HepG2 (cell line): Measurements from ENCODE around the gene CAPN9. TPM values are rescaled to one million over a fixed set of nuclear protein-coding genes. Genes with fewer than 3 reads are reported as not detected.
A peak's percentile ranks its signal among the peaks of the same experiment; 100 is the strongest.

Experiments used
- ARNT ChIP-seq: fragments of 450-650 bp; IDR thresholded peaks from 2 replicates; pipeline ENCODE4 v1.6.1; 2017
- CREB1 ChIP-seq, 2 experiments: fragments of 450-650 bp in 1 of 2; IDR thresholded peaks; 2 replicates each; pipeline ENCODE4 v1.6.1; 2016 to 2017; ENCODE audit warnings: control low read depth in 1 of 2, mild to moderate bottlenecking in 1 of 2, missing compliant biosample characterization in 1 of 2, missing genetic modification characterization in 1 of 2
- FLYWCH1 ChIP-seq: sonication (generic); formaldehyde crosslinking; IDR thresholded peaks from 2 replicates; pipeline ENCODE4 v1.8.1; 2023; ENCODE audit warnings: mild to moderate bottlenecking, missing genetic modification reagents
- HMGXB3 ChIP-seq: sonication (generic); formaldehyde crosslinking; IDR thresholded peaks from 2 replicates; pipeline ENCODE4 v1.4.0; 2020; ENCODE audit warnings: missing genetic modification reagents, borderline replicate concordance
- IRF2 ChIP-seq: IDR thresholded peaks from 2 replicates; pipeline ENCODE4 v1.6.1; 2018; ENCODE audit warnings: missing genetic modification reagents, missing compliant biosample characterization
- NFE2L1 ChIP-seq: sonication (generic); formaldehyde crosslinking; IDR thresholded peaks from 2 replicates; pipeline ENCODE4 v1.4.0; 2020; ENCODE audit warnings: missing genetic modification reagents, mild to moderate bottlenecking, borderline replicate concordance
- PHF20 ChIP-seq: sonication (generic); formaldehyde crosslinking; IDR thresholded peaks from 2 replicates; pipeline ENCODE4 v1.5.0; 2020; ENCODE audit warnings: mild to moderate bottlenecking, missing genetic modification reagents
- POGZ ChIP-seq: sonication (generic); formaldehyde crosslinking; IDR thresholded peaks from 2 replicates; pipeline ENCODE4 v1.4.0; 2020; ENCODE audit warnings: mild to moderate bottlenecking, missing genetic modification reagents
- SETDB1 ChIP-seq: sonication (generic); formaldehyde crosslinking; IDR thresholded peaks from 2 replicates; pipeline ENCODE4 v1.5.1; 2020; ENCODE audit warnings: missing genetic modification reagents, mild to moderate bottlenecking, borderline replicate concordance
- SIN3A ChIP-seq: IDR thresholded peaks from 2 replicates; pipeline ENCODE4 v1.6.1; 2011; ENCODE audit warnings: low read depth, mild to moderate bottlenecking, control low read depth, low read length, borderline replicate concordance
- ZNF558 ChIP-seq: sonication (generic); formaldehyde crosslinking; IDR thresholded peaks from 2 replicates; pipeline ENCODE4 v1.9.0; 2022; ENCODE audit warnings: mild to moderate bottlenecking, missing genetic modification reagents, borderline replicate concordance
- ZNF605 ChIP-seq: sonication (generic); formaldehyde crosslinking; IDR thresholded peaks from 2 replicates; pipeline ENCODE4 v1.8.0; 2022; ENCODE audit warnings: mild to moderate bottlenecking, missing genetic modification reagents
- ZNF672 ChIP-seq: sonication (generic); formaldehyde crosslinking; IDR thresholded peaks from 2 replicates; pipeline ENCODE4 v1.8.1; 2022; ENCODE audit warnings: missing genetic modification reagents
- ZNF703 ChIP-seq: sonication (generic); formaldehyde crosslinking; IDR thresholded peaks from 2 replicates; pipeline ENCODE4 v1.5.1; 2020; ENCODE audit warnings: missing genetic modification reagents, mild to moderate bottlenecking, moderate library complexity, borderline replicate concordance
- ZNF749 ChIP-seq: sonication (generic); formaldehyde crosslinking; IDR thresholded peaks from 2 replicates; pipeline ENCODE4 v1.8.0; 2022; ENCODE audit warnings: mild to moderate bottlenecking, missing genetic modification reagents, moderate library complexity, borderline replicate concordance
- polyA plus RNA-seq, 8 experiments: library from polyadenylated mRNA; depleted of rRNA in 3 of 8; stranded (reverse) in 7 of 8; unstranded in 1 of 8; fragments of >200 nt; fragmentation: Illumina TruSeq in 4 of 8; extraction: Trizol in 4 of 8; gene quantifications; 2 replicates each; pipeline versions ENCODE4 v1.2.1 to v1.2.3, GENCODE V29; 2011 to 2016; ENCODE audit warnings: low read depth in 4 of 8, missing spikeins in 1 of 8, mixed read lengths in 1 of 8; ENCODE audit not compliant: insufficient read depth in 1 of 8
- total RNA-seq, 5 experiments: library from RNA; depleted of rRNA; stranded (reverse); fragments of >200 nt; fragmentation: Illumina TruSeq; extraction: Trizol; gene quantifications; 2 replicates each; pipeline ENCODE4 v1.2.3, GENCODE V29; 2016; ENCODE audit warnings: low read depth in 1 of 5
- TF ChIP-seq, protein P1 (sequence below): sonication (generic); formaldehyde crosslinking; IDR thresholded peaks from 2 replicates; pipeline ENCODE4 v1.4.0; 2020; ENCODE audit warnings: missing genetic modification reagents
- TF ChIP-seq, protein P2 (sequence below): sonication (generic); formaldehyde crosslinking; IDR thresholded peaks from 2 replicates; pipeline ENCODE4 v1.4.0; 2020; ENCODE audit warnings: missing genetic modification reagents, mild to moderate bottlenecking, borderline replicate concordance
- TF ChIP-seq, protein P3 (sequence below): IDR thresholded peaks from 2 replicates; pipeline ENCODE4 v1.6.1; 2016; ENCODE audit warnings: mild to moderate bottlenecking, missing biosample characterization, missing genetic modification reagents
- TF ChIP-seq, protein P4 (sequence below): sonication (generic); formaldehyde crosslinking; conservative IDR thresholded peaks from 2 replicates; pipeline ENCODE4 v1.8.0; 2022; ENCODE audit warnings: mild to moderate bottlenecking, moderate library complexity, missing genetic modification reagents

CAPN9 gene
- total and polyA plus RNA-seq, 2 of the 13 experiments (the other 11 are each of a cell fraction or from before 2014, with no cell fraction given): 0.04 to 0.31 TPM

DNA sequence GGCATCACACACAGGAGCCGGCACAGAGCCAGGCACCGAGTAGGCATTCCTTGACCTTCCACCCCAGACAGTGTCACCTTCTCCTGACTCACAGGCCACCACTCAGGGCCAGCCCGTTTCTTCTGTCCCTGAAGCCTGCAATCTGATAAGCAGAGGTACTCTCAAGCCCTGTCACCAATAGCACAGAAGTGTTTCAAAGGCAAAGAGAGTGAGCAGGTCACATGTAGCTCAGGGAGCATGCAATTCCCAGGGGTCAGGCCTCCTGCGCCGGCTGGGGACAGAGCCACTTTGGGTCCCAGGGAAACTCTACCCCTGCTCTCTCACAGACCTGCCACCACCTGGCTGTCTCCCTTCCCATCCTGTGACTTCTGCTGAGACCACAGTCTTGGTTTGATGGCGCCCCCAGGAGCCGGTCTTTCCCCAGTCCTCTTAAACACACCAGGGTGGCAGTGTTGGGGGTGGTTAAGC is 13.2 kb downstream of the CAPN9 start (continued):
- TF ChIP-seq, protein P1, sequence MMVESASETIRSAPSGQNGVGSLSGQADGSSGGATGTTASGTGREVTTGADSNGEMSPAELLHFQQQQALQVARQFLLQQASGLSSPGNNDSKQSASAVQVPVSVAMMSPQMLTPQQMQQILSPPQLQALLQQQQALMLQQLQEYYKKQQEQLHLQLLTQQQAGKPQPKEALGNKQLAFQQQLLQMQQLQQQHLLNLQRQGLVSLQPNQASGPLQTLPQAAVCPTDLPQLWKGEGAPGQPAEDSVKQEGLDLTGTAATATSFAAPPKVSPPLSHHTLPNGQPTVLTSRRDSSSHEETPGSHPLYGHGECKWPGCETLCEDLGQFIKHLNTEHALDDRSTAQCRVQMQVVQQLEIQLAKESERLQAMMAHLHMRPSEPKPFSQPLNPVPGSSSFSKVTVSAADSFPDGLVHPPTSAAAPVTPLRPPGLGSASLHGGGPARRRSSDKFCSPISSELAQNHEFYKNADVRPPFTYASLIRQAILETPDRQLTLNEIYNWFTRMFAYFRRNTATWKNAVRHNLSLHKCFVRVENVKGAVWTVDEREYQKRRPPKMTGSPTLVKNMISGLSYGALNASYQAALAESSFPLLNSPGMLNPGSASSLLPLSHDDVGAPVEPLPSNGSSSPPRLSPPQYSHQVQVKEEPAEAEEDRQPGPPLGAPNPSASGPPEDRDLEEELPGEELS (CRISPR knock-in tag): no peak
- TF ChIP-seq SETDB1 (CRISPR knock-in tag) (no peak), ZNF605 (0 out of 2 replicates have a peak, but pooled peaks have one; percentile 24), IRF2 (CRISPR knock-in tag) (no peak), PHF20 (CRISPR knock-in tag) (0 out of 2 replicates have a peak, but pooled peaks have one; percentile 34), ZNF672 (no peak), NFE2L1 (CRISPR knock-in tag) (no peak), CREB1 (IDR thresholded peaks at IDR 0.05) (no peak), CREB1 (CRISPR knock-in tag; IDR thresholded peaks at IDR 0.05) (no peak), ZNF749 (CRISPR knock-in tag) (no peak), HMGXB3 (CRISPR knock-in tag) (peak; percentile 25; the same call in 1 of the 2 replicates), FLYWCH1 (CRISPR knock-in tag) (no peak), ARNT (no peak), ZNF703 (CRISPR knock-in tag) (no peak), ZNF558 (CRISPR knock-in tag) (no peak), POGZ (CRISPR knock-in tag) (no peak), SIN3A (no peak)
- TF ChIP-seq, protein P2, sequence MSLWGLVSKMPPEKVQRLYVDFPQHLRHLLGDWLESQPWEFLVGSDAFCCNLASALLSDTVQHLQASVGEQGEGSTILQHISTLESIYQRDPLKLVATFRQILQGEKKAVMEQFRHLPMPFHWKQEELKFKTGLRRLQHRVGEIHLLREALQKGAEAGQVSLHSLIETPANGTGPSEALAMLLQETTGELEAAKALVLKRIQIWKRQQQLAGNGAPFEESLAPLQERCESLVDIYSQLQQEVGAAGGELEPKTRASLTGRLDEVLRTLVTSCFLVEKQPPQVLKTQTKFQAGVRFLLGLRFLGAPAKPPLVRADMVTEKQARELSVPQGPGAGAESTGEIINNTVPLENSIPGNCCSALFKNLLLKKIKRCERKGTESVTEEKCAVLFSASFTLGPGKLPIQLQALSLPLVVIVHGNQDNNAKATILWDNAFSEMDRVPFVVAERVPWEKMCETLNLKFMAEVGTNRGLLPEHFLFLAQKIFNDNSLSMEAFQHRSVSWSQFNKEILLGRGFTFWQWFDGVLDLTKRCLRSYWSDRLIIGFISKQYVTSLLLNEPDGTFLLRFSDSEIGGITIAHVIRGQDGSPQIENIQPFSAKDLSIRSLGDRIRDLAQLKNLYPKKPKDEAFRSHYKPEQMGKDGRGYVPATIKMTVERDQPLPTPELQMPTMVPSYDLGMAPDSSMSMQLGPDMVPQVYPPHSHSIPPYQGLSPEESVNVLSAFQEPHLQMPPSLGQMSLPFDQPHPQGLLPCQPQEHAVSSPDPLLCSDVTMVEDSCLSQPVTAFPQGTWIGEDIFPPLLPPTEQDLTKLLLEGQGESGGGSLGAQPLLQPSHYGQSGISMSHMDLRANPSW: no peak
- TF ChIP-seq, protein P3, sequence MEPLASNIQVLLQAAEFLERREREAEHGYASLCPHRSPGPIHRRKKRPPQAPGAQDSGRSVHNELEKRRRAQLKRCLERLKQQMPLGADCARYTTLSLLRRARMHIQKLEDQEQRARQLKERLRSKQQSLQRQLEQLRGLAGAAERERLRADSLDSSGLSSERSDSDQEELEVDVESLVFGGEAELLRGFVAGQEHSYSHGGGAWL (CRISPR knock-in tag): no peak
- TF ChIP-seq, protein P4, sequence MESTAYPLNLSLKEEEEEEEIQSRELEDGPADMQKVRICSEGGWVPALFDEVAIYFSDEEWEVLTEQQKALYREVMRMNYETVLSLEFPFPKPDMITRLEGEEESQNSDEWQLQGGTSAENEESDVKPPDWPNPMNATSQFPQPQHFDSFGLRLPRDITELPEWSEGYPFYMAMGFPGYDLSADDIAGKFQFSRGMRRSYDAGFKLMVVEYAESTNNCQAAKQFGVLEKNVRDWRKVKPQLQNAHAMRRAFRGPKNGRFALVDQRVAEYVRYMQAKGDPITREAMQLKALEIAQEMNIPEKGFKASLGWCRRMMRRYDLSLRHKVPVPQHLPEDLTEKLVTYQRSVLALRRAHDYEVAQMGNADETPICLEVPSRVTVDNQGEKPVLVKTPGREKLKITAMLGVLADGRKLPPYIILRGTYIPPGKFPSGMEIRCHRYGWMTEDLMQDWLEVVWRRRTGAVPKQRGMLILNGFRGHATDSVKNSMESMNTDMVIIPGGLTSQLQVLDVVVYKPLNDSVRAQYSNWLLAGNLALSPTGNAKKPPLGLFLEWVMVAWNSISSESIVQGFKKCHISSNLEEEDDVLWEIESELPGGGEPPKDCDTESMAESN (CRISPR knock-in tag): peak; percentile 50; the same call in 1 of the 2 replicates
